Effector memory CD4-positive, alpha-beta T cell (primary cell): ENCODE measurements around the gene FKBP2.

Experiments used
- DNase-seq, 3 donors: peaks; one replicate each; pipeline ENCODE4 v3.0.0-alpha.2; 2020
- H3K27ac ChIP-seq: 2 replicates; pipeline ENCODE4 v1.7.0; 2013; ENCODE audit warnings: mild to moderate bottlenecking, low read length, moderate library complexity; ENCODE audit not compliant: insufficient read depth, poor library complexity, severe bottlenecking
- H3K27me3 ChIP-seq: replicated peaks from 2 replicates; pipeline ENCODE4 v1.7.0; 2013; ENCODE audit warnings: mild to moderate bottlenecking, low read length; ENCODE audit not compliant: insufficient read depth, control insufficient read depth, poor library complexity, severe bottlenecking
- H3K36me3 ChIP-seq: 2 replicates; pipeline ENCODE4 v1.7.0; 2013; ENCODE audit warnings: mild to moderate bottlenecking, low read length, moderate library complexity; ENCODE audit not compliant: control insufficient read depth, insufficient read depth
- H3K4me1 ChIP-seq: 2 replicates; pipeline ENCODE4 v1.7.0; 2013; ENCODE audit warnings: low read length, mild to moderate bottlenecking; ENCODE audit not compliant: control insufficient read depth, insufficient read depth, poor library complexity, severe bottlenecking
- H3K4me3 ChIP-seq: 2 replicates; pipeline ENCODE4 v1.7.0; 2013; ENCODE audit warnings: low read length, low read depth, mild to moderate bottlenecking; ENCODE audit not compliant: insufficient read depth, poor library complexity, severe bottlenecking
- H3K9me3 ChIP-seq: 2 replicates; pipeline ENCODE4 v1.7.0; 2013; ENCODE audit warnings: mild to moderate bottlenecking, low read length, moderate library complexity; ENCODE audit not compliant: control insufficient read depth

Gene FKBP2

GRCh38 chr11:64232182-64232966, 8.5 kb upstream of the FKBP2 start:
- no peak overlapping the region for H3K27ac ChIP-seq
- H3K9me3 ChIP-seq: no peaks in the 10 kb centered on the region
- no peaks in the 10 kb centered on the region for H3K27me3 ChIP-seq
- no peaks in the 10 kb centered on the region for H3K36me3 ChIP-seq
- no peak for DNase-seq
- H3K4me3 ChIP-seq: no peak overlapping the region
- H3K4me1 ChIP-seq: peaks cover 36% of the 10 kb centered on the region

- H3K4me3 ChIP-seq: no peak overlapping the region
- H3K27me3 ChIP-seq: no peaks in the 10 kb centered on the region
- H3K36me3 ChIP-seq: no peaks in the 10 kb centered on the region
- H3K27ac ChIP-seq: no peak overlapping the region
- no peaks in the 10 kb centered on the region for H3K9me3 ChIP-seq
- DNase-seq: no peak
- peaks cover 34% of the 10 kb centered on the region for H3K4me1 ChIP-seq
These were observed 8.0 kb upstream of the FKBP2 start for GRCh38 chr11:64232967-64233315.

GRCh38 chr11:64233913-64234586, 6.8 kb upstream of the FKBP2 start, which contains the start of gene VEGFB:
Gene VEGFB (plus strand): TSS chr11:64234584. CDS start chr11:64234834, 250 bp downstream.
- Histone ChIP-seq H3K9me3 (no peaks in the 10 kb centered on the region), H3K36me3 (no peaks in the 10 kb centered on the region), H3K27ac (peak within 1 kb of the TSS; percentile 60), H3K4me1 (peaks cover 33% of the 10 kb centered on the region), H3K4me3 (peak within 1 kb of the TSS; percentile 68), H3K27me3 (no peaks in the 10 kb centered on the region)
- peak; percentile 66 to 71 (median 66) for DNase-seq

- H3K27me3 ChIP-seq: no peaks in the 10 kb centered on the region
- peak overlapping the region; percentile 68 for H3K4me3 ChIP-seq
- H3K27ac ChIP-seq: peak overlapping the region; percentile 60
- H3K36me3 ChIP-seq: no peaks in the 10 kb centered on the region
- DNase-seq: peak; percentile 32 to 44 (median 41)
- no peaks in the 10 kb centered on the region for H3K9me3 ChIP-seq
- peaks cover 27% of the 10 kb centered on the region for H3K4me1 ChIP-seq
These were observed 6.1 kb upstream of the FKBP2 start for GRCh38 chr11:64234647-64235379.

- H3K27ac ChIP-seq: peak overlapping the region; percentile 60
- peaks cover 32% of the 10 kb centered on the region for H3K4me1 ChIP-seq
- no peaks in the 10 kb centered on the region for H3K27me3 ChIP-seq
- H3K9me3 ChIP-seq: no peaks in the 10 kb centered on the region
- peak overlapping the region; percentile 68 for H3K4me3 ChIP-seq
- no peak for DNase-seq
- no peaks in the 10 kb centered on the region for H3K36me3 ChIP-seq
These were observed 5.3 kb upstream of the FKBP2 start for GRCh38 chr11:64235437-64236161.

- Histone ChIP-seq H3K27ac (no peak overlapping the region), H3K36me3 (no peaks in the 10 kb centered on the region), H3K4me1 (peaks cover 34% of the 10 kb centered on the region), H3K4me3 (no peak overlapping the region), H3K9me3 (no peaks in the 10 kb centered on the region), H3K27me3 (no peaks in the 10 kb centered on the region)
- no peak for DNase-seq
These were observed 3.4 kb upstream of the FKBP2 start for GRCh38 chr11:64237484-64237951.

- no peak overlapping the region for H3K4me3 ChIP-seq
- no peaks in the 10 kb centered on the region for H3K9me3 ChIP-seq
- H3K36me3 ChIP-seq: no peaks in the 10 kb centered on the region
- DNase-seq: no peak
- H3K4me1 ChIP-seq: peaks cover 36% of the 10 kb centered on the region
- no peak overlapping the region for H3K27ac ChIP-seq
- H3K27me3 ChIP-seq: no peaks in the 10 kb centered on the region
These were observed 2.8 kb upstream of the FKBP2 start for GRCh38 chr11:64238076-64238475.

GRCh38 chr11:64238999-64239398, 1.9 kb upstream of the FKBP2 start:
- Histone ChIP-seq H3K27me3 (no peaks in the 10 kb centered on the region), H3K36me3 (no peaks in the 10 kb centered on the region)
- no peak for DNase-seq

GRCh38 chr11:64239662-64240434, 1.0 kb upstream of the FKBP2 start:
- Histone ChIP-seq H3K4me3 (no peak overlapping the region), H3K36me3 (no peaks in the 10 kb centered on the region), H3K9me3 (no peaks in the 10 kb centered on the region), H3K27me3 (no peaks in the 10 kb centered on the region), H3K27ac (peak overlapping the region; percentile 99), H3K4me1 (peaks cover 32% of the 10 kb centered on the region)
- no peak for DNase-seq

More at GRCh38 chr11:64238999-64239398, 1.9 kb upstream of the FKBP2 start:
- Histone ChIP-seq H3K4me1 (peaks cover 31% of the 10 kb centered on the region), H3K9me3 (no peaks in the 10 kb centered on the region), H3K27ac (no peak overlapping the region), H3K4me3 (no peak overlapping the region)
